Measurements from ENCODE around the gene RASGRP3.

Gene RASGRP3

GRCh38 chr2:33485051-33485450 is 8.6 kb downstream of the RASGRP3 start:
- no peak for DNase-seq (ENCODE audit: extremely low read depth, low read depth)
- no peak overlapping the region for H3K4me3 ChIP-seq (replicated peaks; ENCODE audit: low read depth, low read length)
- no peak for TF ChIP-seq CTCF (IDR thresholded peaks at IDR 0.05; ENCODE audit: low read depth, low read length, missing control alignments)

- H3K4me3 ChIP-seq (replicated peaks; ENCODE audit: low read depth, low read length): no peak overlapping the region
- no peak for DNase-seq (ENCODE audit: extremely low read depth, low read depth)
- no peak for TF ChIP-seq CTCF (IDR thresholded peaks at IDR 0.05; ENCODE audit: low read depth, low read length, missing control alignments)
Measured at GRCh38 chr2:33486544-33486943, 10.1 kb downstream of the RASGRP3 start.

- no peak for DNase-seq (ENCODE audit: extremely low read depth, low read depth)
- H3K4me3 ChIP-seq (replicated peaks; ENCODE audit: low read depth, low read length): no peak overlapping the region
- no peak for TF ChIP-seq CTCF (IDR thresholded peaks at IDR 0.05; ENCODE audit: low read depth, low read length, missing control alignments)
Measured at GRCh38 chr2:33488178-33488690, 11.8 kb downstream of the RASGRP3 start.

- no peak for TF ChIP-seq CTCF (IDR thresholded peaks at IDR 0.05; ENCODE audit: low read depth, low read length, missing control alignments)
- H3K4me3 ChIP-seq (replicated peaks; ENCODE audit: low read depth, low read length): no peak overlapping the region
- no peak for DNase-seq (ENCODE audit: extremely low read depth, low read depth)
Measured at GRCh38 chr2:33488715-33489540, 12.5 kb downstream of the RASGRP3 start.

- no peak for DNase-seq (ENCODE audit: extremely low read depth, low read depth)
- H3K4me3 ChIP-seq (replicated peaks; ENCODE audit: low read depth, low read length): no peak overlapping the region
- TF ChIP-seq CTCF (IDR thresholded peaks at IDR 0.05; ENCODE audit: low read depth, low read length, missing control alignments): no peak
Measured at GRCh38 chr2:33489835-33490431, 13.5 kb downstream of the RASGRP3 start.

- no peak overlapping the region for H3K4me3 ChIP-seq (replicated peaks; ENCODE audit: low read depth, low read length)
- no peak for DNase-seq (ENCODE audit: extremely low read depth, low read depth)
- no peak for TF ChIP-seq CTCF (IDR thresholded peaks at IDR 0.05; ENCODE audit: low read depth, low read length, missing control alignments)
Measured at GRCh38 chr2:33491441-33492084, 15.1 kb downstream of the RASGRP3 start.
